Mammary epithelial cell (primary cell): ENCODE data around the gene FAM3B.

Source experiments
- EZH2 ChIP-seq: IDR thresholded peaks from 2 replicates; pipeline ENCODE4 v1.6.1; 2012; ENCODE audit warnings: low read length, inconsistent platforms, borderline replicate concordance
- TF ChIP-seq, protein P1 (sequence below), 2 donors: IDR thresholded peaks in 1 of 2; conservative IDR thresholded peaks in 1 of 2; 2 replicates each; pipeline ENCODE4 v1.5.1; 2011 to 2012; ENCODE audit warnings: inconsistent platforms in 2 of 2, low read length in 2 of 2, mild to moderate bottlenecking in 2 of 2, control low read depth in 1 of 2, low read depth in 1 of 2; ENCODE audit not compliant: insufficient read depth in 1 of 2; ENCODE audit errors: extremely low read depth in 1 of 2

DNA sequence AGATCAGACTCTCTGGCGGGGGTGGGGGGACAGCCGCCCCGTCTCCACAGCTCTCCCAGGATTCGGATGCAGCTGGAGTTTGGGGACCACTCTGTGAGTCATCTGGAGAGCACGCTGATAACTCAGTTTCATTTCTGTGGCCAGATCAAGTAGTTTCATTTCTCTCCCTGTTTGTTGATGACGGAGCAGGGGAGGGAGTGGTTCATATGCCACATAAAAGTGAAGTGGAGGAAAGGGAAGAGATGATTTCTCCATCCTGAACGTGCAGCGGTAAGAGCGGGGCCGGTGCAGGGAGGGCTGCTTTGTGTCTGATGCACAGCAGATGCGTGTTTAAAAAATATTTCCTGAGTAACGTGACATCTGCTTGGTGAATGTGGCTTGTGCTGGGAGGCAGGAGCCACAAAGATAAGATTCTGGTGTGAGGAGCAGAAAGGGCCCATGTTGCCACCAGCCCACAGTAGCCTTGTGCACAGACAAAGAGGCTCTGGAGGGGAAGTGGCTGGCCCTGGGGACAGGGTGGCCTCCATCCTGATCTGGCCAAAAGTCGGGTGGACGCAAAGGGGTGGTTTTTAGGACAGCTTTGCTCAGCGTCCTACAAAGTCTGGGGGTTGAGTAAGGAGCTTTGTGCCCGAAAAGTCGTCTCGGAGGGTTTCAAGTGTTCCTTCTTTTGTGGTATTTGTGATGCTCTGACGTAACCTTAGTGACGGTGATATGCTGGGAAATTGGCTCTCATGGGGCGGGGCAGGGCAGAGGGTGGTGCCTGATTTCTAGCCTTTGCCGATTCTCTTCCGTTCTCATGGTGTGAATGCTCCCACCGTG is 45.4 kb downstream of the FAM3B start, which contains the start of gene MX2:
- TF ChIP-seq, protein P1, sequence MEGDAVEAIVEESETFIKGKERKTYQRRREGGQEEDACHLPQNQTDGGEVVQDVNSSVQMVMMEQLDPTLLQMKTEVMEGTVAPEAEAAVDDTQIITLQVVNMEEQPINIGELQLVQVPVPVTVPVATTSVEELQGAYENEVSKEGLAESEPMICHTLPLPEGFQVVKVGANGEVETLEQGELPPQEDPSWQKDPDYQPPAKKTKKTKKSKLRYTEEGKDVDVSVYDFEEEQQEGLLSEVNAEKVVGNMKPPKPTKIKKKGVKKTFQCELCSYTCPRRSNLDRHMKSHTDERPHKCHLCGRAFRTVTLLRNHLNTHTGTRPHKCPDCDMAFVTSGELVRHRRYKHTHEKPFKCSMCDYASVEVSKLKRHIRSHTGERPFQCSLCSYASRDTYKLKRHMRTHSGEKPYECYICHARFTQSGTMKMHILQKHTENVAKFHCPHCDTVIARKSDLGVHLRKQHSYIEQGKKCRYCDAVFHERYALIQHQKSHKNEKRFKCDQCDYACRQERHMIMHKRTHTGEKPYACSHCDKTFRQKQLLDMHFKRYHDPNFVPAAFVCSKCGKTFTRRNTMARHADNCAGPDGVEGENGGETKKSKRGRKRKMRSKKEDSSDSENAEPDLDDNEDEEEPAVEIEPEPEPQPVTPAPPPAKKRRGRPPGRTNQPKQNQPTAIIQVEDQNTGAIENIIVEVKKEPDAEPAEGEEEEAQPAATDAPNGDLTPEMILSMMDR (conservative IDR thresholded peaks at IDR 0.05 in 1 of 2, IDR thresholded peaks at IDR 0.05 in 1 of 2; ENCODE audit: extremely low read depth in 1 of 2, insufficient read depth in 1 of 2, low read depth in 1 of 2, low read length in 2 of 2) = no peak
- TF ChIP-seq EZH2 = no peak
